WI38 (cell line): ENCODE data around the gene CDR2.

ENCODE experiments used
- H3K4me3 ChIP-seq: 2 replicates; pipeline ENCODE4 v1.5.1; 2011; ENCODE audit warnings: low read depth, mild to moderate bottlenecking, control low read depth, low read length
- CTCF ChIP-seq: IDR thresholded peaks from 2 replicates; pipeline ENCODE4 v1.5.1; 2012; ENCODE audit warnings: low read depth, mild to moderate bottlenecking, control low read depth, low read length

The CDR2 gene

GRCh38 chr16:22328081-22328725 is 46.2 kb downstream of the CDR2 start:
- no peak overlapping the region for H3K4me3 ChIP-seq
- TF ChIP-seq CTCF: no peak

GRCh38 chr16:22327446-22327775 is 47.0 kb downstream of the CDR2 start:
- H3K4me3 ChIP-seq: no peak overlapping the region
- TF ChIP-seq CTCF: no peak

- H3K4me3 ChIP-seq: no peak overlapping the region
- no peak for TF ChIP-seq CTCF
Observed at GRCh38 chr16:22326771-22327445, 47.5 kb downstream of the CDR2 start.

GRCh38 chr16:22326369-22326652 is 48.1 kb downstream of the CDR2 start:
- H3K4me3 ChIP-seq: no peak overlapping the region
- TF ChIP-seq CTCF: no peak

GRCh38 chr16:22325598-22326368 is 48.6 kb downstream of the CDR2 start:
- H3K4me3 ChIP-seq: no peak overlapping the region
- TF ChIP-seq CTCF: no peak

GRCh38 chr16:22324787-22325597 is 49.4 kb downstream of the CDR2 start:
- TF ChIP-seq CTCF: no peak
- no peak overlapping the region for H3K4me3 ChIP-seq
